Raji (cell line): Measurements from ENCODE around the gene MEF2D.

ENCODE experiments used
- POLR2A ChIP-seq: IDR thresholded peaks from 2 replicates; pipeline ENCODE4 v1.6.1; 2011; ENCODE audit warnings: low read depth, low read length, control low read depth; ENCODE audit not compliant: insufficient read depth

MEF2D gene

DNA sequence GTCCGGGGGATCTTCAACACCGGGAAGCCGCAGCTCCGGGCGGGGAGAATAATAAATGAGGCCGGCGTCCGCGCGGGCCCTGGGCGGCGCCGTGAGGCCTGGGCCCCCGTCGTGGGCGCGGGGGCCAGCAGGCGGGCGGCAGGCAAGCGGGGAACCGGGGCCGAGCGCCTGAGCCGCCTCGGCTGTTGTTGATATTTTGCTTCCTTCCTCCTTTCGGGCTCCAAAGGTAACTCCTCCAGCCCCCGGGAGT lies at the start of gene MEF2D:
Gene MEF2D (minus strand): TSS at position 233 of the 250 bp plus-strand sequence. CDS start 17,483 bp downstream, outside the sequence.
- TF ChIP-seq POLR2A, result peak; percentile 73

- no peak for TF ChIP-seq POLR2A
Measured at GRCh38 chr1:156550346-156550745, 49.8 kb upstream of the MEF2D start.

GRCh38 chr1:156549831-156550230 lies 49.3 kb upstream of the MEF2D start:
- no peak for TF ChIP-seq POLR2A

- no peak for TF ChIP-seq POLR2A
Measured at GRCh38 chr1:156549390-156549789, 48.8 kb upstream of the MEF2D start.

GRCh38 chr1:156547982-156548381 lies 47.4 kb upstream of the MEF2D start:
- TF ChIP-seq POLR2A, result no peak

- no peak for TF ChIP-seq POLR2A
Measured at GRCh38 chr1:156547434-156547833, 46.9 kb upstream of the MEF2D start.

DNA sequence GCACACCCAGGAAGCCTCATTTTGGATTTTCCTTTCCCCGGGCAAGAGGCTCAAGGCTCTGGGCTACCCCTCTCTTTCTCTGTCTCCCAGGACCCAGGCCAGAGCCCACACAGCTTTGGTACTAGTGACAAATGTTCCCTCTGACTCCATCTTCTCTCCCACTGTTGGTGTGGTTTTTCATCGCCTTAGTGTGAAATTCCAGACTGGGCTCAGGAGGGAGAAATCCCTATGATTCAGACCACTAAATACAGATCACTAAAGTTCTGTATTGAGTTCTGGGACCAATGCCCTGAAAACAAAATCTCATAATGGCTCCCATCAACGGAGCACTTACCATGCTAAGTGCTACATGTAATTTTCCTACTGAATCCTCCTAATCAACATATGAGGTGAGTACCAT lies 45.7 kb upstream of the MEF2D start:
- TF ChIP-seq POLR2A, result no peak

DNA sequence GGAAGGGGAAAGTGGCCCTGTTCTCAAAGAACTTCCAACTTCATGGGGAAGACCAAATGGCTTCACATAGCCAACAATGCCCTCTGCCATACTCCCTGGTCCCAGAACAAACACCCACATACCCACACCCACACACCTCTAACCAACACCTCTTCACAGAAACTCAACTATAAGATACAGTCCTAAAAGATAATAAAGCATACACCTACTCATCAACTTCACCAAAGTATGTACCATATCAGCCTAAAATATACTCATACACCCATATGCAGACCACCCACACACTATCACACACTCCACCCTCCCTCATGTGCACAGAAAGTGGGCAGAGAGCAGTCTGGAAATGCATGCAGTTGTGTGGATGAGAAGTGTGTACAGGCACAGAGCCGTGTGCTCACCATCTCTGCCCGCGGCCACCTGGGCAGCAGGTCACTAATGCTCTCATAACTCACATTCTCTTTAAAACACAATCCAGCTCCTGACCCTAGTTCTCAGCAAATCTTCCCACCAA lies 44.1 kb upstream of the MEF2D start:
- no peak for TF ChIP-seq POLR2A

DNA sequence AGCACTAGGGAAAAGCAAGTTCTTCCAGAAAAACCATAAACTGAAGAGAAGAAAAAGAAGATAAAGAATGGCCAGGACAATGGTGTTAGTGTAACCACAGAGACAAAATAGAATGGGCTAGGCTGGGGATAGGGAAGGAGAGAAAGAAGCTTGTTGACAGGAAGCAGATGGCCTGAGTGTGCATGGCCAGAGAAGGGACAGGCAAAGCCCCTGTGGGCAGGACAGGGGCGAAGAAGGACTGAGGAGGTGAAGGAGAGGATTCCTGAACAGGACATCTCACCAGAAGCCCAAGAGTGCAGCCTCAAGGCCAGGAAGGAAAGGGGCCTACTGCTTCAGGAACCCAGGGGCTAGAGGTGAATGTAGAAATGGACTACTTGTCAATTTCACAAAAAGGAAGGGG lies 42.5 kb upstream of the MEF2D start:
- TF ChIP-seq POLR2A, result no peak

- no peak for TF ChIP-seq POLR2A
Measured at GRCh38 chr1:156540955-156541354, 40.4 kb upstream of the MEF2D start.

GRCh38 chr1:156539818-156540355 lies 39.3 kb upstream of the MEF2D start:
- TF ChIP-seq POLR2A, result no peak

- no peak for TF ChIP-seq POLR2A
Measured at GRCh38 chr1:156538711-156539440, 38.3 kb upstream of the MEF2D start.

GRCh38 chr1:156537027-156537426 lies 36.5 kb upstream of the MEF2D start:
- TF ChIP-seq POLR2A, result no peak

GRCh38 chr1:156534424-156535060 lies 34.0 kb upstream of the MEF2D start:
- TF ChIP-seq POLR2A, result no peak

DNA sequence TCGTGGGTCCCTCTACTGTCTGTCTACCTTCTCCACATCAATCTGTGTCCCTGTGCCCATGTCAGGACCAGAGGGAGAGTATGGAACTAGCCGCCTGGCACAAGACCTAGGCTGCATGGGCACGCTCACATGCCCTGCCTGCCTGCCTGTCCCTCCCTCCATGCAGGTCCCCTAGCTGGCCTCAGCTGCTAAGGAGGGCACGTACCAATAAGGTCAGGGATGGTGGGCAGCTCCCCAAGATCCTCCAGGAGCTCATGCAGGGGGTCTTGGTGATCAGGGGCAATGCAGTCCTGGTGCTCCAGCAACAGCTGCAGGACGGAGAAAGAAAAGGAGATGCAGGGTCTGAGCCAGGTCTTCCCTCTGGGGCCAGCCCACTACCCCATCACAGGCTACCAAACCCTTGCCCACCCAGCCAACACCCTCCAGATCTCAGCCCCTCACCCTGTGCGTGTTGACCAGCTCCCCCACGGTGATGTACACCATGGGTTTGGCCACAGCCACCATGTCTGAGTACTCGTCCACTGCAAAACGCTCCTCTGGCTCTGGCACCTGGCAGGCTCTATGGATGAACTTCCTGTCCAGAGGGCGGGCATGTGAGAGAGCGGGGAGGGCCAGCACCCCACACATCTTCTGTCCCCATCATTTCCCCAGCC lies 33.1 kb upstream of the MEF2D start:
- no peak for TF ChIP-seq POLR2A

- TF ChIP-seq POLR2A, result no peak
Measured at GRCh38 chr1:156532374-156532773, 31.8 kb upstream of the MEF2D start.
